Measurements from ENCODE around the gene UBC.

The UBC gene

GRCh38 chr12:124866883-124867400 lies 47.5 kb downstream of the UBC start:
- DNase-seq (ENCODE audit: extremely low read depth in 1 of 2, low read depth in 1 of 2), result no peak

- DNase-seq (ENCODE audit: extremely low read depth in 1 of 2, low read depth in 1 of 2), result no peak
Measured at GRCh38 chr12:124866195-124866882, 48.1 kb downstream of the UBC start.

- no peak for DNase-seq (ENCODE audit: extremely low read depth in 1 of 2, low read depth in 1 of 2)
Measured at GRCh38 chr12:124865728-124866127, 48.7 kb downstream of the UBC start.

GRCh38 chr12:124864326-124864752 lies 50.1 kb downstream of the UBC start:
- no peak for DNase-seq (ENCODE audit: extremely low read depth in 1 of 2, low read depth in 1 of 2)

GRCh38 chr12:124863416-124864325 lies 50.8 kb downstream of the UBC start, which contains the start of gene SCARB1:
Gene SCARB1 (minus strand): TSS chr12:124863864. CDS start chr12:124863720, 144 bp downstream.
- DNase-seq (ENCODE audit: extremely low read depth in 1 of 2, low read depth in 1 of 2), result peak; percentile 35 to 67

GRCh38 chr12:124862768-124863415 lies 51.6 kb downstream of the UBC start:
- DNase-seq (ENCODE audit: extremely low read depth in 1 of 2, low read depth in 1 of 2), result no peak

- no peak for DNase-seq (ENCODE audit: extremely low read depth in 1 of 2, low read depth in 1 of 2)
Measured at GRCh38 chr12:124861898-124862676, 52.4 kb downstream of the UBC start.

Measured in activated CD8-positive, alpha-beta memory T cell treated with anti-CD3 and anti-CD28 coated beads for 1 hour (primary cell).